ENCODE measurements around the gene SH2D2A.
"Not testable (repeated sequence)": the region's sequence is repeated elsewhere in the genome, so short reads cannot be mapped to it uniquely, and the experiment has no call there.

The SH2D2A gene

GRCh38 chr1:156767101-156767878, 49.4 kb downstream of the SH2D2A start, which contains the start of gene PRCC:
PRCC (plus strand) TSS chr1:156767535; CDS start chr1:156767772, 237 bp downstream.
- DNase-seq: peak; percentile 99

- DNase-seq: no peak
These were observed 50.1 kb downstream of the SH2D2A start for GRCh38 chr1:156766298-156767100.

DNA sequence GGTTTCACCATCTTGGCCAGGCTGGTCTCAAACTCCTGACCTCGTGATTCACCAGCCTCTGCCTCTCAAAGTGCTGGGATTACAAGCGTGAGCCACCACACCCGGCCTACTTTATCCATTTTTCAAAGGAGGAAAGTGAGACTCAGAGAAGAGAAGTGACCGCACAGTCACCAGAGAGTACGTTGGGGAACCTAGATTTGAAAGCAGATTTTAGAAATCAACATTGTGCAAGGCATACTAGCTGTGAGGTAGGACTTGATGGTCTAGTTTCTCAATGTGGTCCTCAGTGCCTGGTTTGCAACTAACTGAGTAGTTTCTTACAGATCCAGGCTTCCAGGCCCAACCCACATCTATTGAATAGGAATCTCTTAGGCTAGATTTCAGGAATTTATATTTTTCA, 51.0 kb downstream of the SH2D2A start:
- DNase-seq: no peak

DNA sequence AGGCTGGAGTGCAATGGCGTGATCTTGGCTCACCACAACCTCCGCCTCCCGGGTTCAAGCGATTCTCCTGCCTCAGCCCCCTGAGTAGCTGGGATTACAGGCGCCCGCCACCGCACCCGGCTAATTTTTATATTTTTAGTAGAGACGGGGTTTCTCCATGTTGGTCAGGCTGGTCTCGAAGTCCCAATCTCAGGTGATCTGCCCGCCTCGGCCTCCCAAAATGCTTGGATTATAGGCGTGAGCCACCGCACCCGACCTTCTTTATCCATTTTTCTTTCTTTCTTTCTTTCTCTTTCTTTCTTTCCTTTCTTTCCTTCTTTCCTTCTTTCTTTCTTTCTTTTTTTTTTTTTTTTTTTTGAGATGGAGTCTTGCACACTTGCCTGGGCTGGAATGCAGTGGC, 51.5 kb downstream of the SH2D2A start:
- not testable (repeated sequence) for DNase-seq

- no peak for DNase-seq
These were observed 55.9 kb downstream of the SH2D2A start for GRCh38 chr1:156760796-156761104.

GRCh38 chr1:156760092-156760795, 56.4 kb downstream of the SH2D2A start:
- DNase-seq: no peak

DNA sequence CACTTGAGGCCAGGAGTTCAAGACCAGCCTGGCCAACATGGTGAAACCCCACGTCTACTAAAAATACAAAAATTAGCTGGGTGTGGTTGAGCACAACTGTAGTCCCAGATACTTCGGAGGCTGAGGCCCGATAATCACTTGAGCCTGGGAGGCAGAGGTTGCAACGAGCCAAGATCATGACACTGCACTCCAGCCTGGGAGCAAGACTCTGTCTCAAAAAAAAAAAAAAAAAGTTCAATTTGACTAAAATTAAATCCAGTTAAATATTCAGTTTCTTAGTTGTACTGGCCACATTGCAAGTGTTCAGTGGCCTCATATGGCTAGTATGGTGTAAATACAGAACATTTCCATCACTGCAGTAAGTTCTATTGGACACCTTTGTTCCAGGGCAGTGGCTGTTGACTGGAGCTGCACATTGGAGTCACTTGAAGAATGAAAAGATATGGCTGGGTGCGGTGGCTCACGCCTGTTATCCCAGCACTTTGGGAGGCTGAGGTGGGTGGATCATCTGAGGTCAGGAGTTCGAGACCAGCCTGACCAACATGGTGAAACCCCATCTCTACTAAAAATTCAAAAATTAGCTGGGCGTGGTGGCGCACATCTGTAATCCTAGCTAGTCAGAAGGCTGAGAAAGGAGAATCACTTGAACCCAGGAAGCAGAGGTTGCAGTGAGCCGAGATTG, 58.9 kb downstream of the SH2D2A start:
- not testable (repeated sequence) for DNase-seq

- DNase-seq: no peak
These were observed 60.3 kb downstream of the SH2D2A start for GRCh38 chr1:156756355-156756754.
